Measurements from ENCODE around the gene SORL1-AS1.

SORL1-AS1 gene

DNA sequence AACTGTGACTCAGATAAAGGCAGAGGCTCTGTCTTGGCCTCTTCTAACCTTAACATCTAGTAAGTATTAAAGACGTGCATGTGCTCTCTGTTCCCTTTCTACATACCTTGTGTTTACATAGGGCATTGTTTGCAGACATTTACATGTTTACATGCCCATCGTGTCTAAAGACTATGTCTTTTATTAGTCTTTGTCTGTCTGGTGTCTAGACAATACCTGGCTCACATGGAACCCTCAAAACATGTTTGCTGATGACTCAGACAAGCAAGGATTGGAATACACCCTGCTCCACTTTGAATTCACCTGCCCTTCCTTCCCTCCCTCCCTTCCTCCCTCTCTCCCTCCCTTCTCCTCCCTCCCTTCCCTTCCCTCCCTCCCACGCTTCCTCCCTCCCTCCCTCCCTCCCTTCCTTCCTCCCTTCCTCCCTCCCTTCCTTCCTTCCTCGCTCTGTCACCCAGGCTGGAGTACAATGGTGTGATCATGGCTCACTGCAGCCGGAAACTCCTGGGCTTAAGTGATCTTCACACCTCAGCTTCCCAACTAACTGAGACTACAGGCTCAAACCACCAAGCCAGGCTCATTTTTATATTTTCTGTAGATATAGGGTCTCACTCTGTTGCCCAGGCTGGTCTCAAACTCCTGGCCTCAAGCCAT, 23.7 kb upstream of the SORL1-AS1 start:
- DNase-seq: no peak

- DNase-seq: peak in 1 of 56 donors; percentile 22
Observed at GRCh38 chr11:121474680-121475079, 21.9 kb upstream of the SORL1-AS1 start.

DNA sequence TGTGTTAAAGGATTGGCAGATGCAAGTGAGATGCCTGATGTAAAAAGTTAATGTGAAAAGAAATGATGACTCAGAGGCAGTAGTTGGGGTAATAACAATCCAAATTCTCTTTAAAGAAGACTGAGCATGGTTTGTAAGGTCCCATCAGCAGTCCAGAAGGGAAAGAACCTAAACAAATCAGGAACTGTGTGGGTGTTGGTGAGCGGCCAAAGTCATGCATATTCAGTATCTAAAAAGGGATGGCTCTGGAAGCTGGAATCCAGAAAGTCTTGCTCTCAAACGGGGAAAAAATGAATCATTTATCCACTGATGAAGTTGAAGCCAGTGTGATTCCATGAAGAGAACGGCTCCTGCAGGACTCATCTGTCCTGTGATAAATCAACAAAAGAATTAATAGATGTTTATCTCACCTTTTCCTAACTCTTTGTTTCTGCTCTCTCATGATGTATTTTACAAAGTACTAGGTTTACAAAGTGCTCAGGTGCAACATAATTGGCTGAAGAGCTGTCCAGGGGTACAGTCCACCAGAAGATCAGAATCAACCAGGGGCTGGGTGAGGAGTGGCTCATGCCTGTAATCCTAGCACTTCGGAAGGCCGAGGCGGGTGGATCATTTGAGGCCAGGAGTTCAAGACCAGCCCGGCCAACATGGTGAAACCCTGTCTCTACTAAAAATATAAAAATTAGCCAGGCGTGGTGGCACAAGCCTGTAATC, 20.5 kb upstream of the SORL1-AS1 start:
- peak in 25 of 56 donors; percentile 6 to 69 (median 30) for DNase-seq

- no peak for DNase-seq
Observed at GRCh38 chr11:121472312-121472711, 19.5 kb upstream of the SORL1-AS1 start.

DNA sequence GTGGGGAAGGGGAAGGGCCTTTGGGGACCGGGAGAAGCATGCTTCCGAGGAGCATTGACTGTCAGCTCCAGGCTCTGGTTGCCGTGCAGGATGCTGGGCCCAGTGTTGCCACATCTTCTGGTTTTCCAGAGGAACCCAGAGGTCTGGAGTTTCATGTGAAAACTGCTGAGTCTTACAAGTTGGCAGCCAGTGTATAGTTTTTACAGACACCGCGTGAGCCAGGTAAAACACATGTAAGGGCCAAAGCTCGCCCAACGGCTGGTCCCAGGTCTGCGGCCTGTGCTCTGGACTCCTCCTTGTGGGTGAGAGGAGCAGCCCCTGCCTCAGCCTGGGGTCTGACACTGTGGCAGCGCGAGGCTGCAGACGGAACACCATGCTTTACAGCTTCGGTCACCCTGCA, 18.4 kb upstream of the SORL1-AS1 start:
- no peak for DNase-seq

- DNase-seq: no peak
Observed at GRCh38 chr11:121469910-121470309, 17.1 kb upstream of the SORL1-AS1 start.

DNA sequence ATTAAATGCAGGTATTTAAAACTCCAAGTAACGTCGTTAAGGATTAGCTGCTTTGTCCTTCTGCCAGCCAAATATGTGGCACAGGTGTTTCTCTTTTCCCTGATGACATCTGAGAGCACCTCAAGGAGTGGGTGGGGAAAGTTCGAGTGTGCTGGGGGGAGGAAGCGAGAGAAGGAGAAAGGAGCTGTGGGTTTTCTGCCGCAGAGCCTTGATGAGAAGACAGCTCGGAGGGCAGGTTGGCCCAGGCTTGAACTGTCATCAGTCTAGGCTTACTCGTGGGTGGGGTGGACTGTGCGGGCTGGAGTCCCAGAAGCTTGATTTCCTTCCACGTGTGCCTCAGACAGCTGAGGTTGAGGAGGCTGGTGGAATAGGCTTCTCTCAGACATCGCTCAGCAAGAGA, 15.2 kb upstream of the SORL1-AS1 start:
- DNase-seq: peak in 9 of 56 donors; percentile 8 to 45 (median 36)

DNA sequence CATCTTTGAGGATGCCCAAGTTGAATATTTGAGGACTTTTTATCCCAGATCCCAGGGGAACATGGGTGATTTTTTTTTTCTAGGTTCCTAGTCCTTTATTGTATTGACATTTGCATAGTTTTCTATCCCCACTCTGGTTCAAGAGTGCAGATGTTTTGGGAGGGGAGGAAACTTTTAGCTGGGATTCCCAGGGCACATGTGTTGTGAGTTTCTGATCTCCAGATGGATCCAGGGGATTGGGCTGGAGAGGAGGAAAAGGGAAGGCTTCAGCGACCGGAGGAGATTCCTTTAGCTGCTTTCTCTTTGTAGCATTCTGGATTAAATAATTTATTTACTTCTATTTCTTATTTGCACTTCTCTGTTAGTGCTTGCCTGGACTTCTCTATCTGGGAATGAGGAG, 14.7 kb upstream of the SORL1-AS1 start:
- no peak for DNase-seq

DNA sequence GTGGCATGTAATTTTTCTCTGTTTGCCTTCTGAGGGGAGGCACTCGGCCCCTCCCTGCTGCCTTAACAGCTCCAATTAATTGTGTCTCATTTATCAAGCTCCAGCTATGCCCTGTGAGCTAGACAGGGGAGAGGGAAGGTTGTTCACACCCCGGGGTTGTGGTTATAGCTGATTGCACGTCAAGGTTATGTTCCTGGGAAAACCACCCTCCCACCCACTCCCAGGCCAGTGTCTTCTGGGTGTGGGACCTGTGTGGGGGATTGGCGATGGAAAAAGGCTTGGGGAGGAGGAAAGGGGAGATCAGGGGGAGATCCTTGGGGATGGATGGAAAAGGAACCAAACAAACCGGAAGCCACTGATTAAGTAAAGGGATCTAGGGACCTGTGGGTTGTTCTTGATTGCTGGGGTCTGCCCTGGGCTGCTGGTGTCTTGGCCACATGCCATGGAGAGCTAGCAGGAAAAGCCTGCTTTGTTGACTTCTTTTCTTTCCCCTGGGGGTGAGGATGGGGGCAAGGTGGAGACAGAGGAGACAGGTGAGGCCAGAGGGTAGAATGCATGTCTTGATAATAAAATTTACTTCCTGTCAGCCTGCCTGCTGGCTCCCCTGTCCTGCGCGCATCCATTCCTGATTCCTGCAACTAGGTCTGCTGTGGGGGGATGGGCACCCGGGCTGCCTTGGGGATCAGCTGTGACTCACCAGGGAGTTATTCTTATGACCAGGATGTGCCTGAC, 13.5 kb upstream of the SORL1-AS1 start:
- DNase-seq: peak in 45 of 56 donors; percentile 16 to 85 (median 54)

GRCh38 chr11:121465709-121466062, 12.9 kb upstream of the SORL1-AS1 start:
- no peak for DNase-seq

GRCh38 chr11:121464352-121464946, 11.7 kb upstream of the SORL1-AS1 start:
- DNase-seq: peak in 18 of 56 donors; percentile 18 to 72 (median 37)

DNA sequence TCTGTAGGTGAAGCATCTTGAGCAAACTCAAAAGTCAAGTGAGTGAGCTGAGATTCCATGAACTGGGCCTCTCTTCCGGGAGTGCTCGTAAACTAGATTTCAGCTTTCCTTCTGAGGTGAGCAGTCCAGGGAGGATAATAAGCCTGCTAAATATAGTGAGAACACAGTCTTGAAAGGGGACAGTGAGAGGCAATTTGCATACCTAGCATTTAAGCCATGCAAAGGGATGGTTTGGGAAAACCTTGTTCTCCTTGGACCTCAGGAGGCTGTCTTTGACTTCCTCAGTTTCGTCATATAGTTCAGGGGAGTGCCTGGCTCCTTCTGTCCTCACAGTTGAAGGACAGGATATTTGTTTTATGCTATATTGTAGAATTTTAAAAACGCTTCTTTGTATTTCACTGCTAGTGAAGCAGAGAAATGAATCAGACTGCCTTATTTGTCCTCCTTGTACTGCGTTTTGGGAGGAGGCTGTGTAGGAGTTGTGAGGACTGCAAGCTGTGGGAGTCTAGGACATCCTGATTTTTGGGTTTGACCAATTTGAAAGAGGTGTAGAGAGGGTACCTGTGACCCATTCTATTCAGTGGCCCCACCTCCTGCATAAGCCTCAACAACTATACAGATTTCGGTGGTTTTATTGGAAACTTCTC, 11.0 kb upstream of the SORL1-AS1 start:
- no peak for DNase-seq

DNA sequence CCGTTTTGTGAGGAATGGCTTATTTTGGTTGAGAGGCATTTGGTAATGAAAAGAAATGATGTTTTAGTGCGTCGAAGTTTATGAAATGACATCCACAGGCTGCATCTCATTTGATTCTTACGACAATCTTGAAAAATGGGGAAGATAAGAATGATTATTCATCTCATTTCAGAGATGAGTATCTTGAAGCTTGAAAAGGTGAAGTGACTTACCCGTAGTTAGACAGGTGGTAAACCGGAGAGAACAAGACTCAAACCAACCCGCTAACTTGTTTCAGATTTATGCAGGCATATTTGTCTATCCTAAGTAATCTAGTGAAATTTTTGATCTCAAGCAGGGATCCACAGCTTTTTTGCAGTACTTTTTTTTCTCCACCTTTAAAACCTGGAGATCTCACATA, 9.1 kb upstream of the SORL1-AS1 start:
- no peak for DNase-seq

GRCh38 chr11:121460941-121461514, 8.3 kb upstream of the SORL1-AS1 start:
- no peak for DNase-seq

- DNase-seq: no peak
Observed at GRCh38 chr11:121459413-121460017, 6.7 kb upstream of the SORL1-AS1 start.

GRCh38 chr11:121458551-121458950, 5.8 kb upstream of the SORL1-AS1 start:
- no peak for DNase-seq

DNA sequence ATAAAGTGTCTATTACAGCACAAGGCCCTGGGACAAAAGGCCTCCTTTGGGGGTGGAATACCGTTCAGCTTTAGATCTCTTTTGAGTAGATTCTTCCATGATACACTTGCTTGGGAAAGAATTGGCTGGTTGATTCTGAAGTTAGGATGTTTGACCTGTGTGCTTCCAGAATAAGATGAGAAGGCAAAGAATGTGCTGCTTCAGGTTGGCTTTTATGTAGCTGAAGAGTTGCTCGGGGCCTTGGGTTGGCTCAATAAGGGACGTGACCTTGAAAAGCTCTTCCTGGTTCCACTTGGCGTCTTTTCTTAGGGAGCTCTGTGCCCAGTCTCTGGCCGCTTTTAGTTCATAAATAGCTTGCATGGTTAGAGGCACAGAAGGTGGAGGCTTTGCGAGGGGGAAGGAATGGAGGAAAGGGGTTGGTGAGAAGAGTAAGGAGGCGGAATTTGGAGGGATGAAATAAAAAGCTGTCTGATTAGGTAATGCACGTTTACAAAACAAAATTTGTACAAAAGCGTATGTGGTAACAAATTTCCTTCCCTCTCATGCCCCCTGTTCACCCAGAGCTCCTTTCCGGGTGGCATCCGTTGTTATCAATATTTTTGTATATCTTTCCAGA, 4.2 kb upstream of the SORL1-AS1 start:
- DNase-seq: no peak

DNA sequence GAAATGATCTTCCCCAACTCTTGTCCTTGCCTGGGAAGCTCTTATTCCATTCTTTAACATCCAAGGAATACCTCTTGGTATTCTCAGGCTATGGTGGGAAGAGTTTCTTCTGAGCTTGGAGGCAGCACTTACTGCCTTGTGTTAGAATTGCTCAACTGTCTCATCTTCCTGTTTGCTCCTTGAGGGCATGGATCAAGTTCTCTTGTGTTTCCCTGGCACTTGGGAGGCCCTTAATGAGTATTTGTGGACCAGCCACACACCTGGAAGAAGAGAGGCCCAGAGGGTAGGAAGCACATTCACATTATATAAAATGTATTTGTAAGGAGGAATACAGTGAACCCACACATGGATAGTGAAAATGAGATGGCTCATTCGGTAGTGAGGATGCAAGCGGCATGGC, 3.4 kb upstream of the SORL1-AS1 start:
- DNase-seq: no peak

GRCh38 chr11:121455115-121455514, 2.3 kb upstream of the SORL1-AS1 start:
- no peak for DNase-seq

GRCh38 chr11:121453589-121454299, 977 bp upstream of the SORL1-AS1 start:
- no peak for DNase-seq
